ENCODE measurements around the gene RRN3. TPM values are rescaled to one million over a fixed set of nuclear protein-coding genes. Genes with fewer than 3 reads are reported as not detected.

The RRN3 gene
- total and polyA plus RNA-seq, 9 of the 15 experiments (the other 6 are each of a cell fraction or from before 2014, with no cell fraction given), result 22.2 to 49.5 (median 28.4) TPM

DNA sequence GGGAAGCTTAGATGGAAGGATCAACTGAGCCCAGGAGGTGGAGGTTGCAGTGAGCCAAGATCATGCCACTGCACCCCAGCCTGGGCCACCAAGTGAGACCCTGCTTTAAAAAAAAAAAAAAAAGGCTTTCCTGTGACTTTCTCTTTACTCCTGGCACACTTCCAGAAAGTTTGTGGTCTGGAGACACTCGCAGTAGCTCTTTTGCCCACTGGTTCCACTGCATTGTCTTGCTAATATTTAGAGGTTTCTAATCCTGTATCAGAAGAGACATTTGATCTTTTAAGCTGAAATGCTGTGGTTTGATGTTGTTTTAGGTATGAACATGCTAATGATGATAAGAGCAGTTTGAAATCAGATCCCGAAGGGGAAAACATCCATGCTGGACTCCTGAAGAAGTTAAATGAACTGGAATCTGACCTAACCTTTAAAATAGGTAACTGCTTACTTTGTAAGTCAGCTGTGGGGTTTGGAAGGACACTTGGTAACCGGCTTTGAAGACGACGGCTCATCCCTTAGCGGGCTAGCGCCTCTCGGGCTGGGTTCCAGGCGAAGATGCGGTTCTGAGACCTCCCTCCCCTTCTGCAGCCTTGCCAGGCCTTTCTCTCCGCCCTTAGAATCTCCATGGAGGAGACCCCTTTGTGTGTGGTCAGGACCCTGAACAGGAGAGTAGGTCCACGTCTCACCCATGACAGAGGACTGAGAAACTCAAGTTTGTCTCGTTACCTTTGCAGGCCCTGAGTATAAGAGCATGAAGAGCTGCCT is 61.3 kb downstream of the RRN3 start:
- H3K4me1 ChIP-seq (replicated peaks in 1 of 2; ENCODE audit: control insufficient read depth in 2 of 2, insufficient read depth in 2 of 2, low read length in 2 of 2), result peaks cover 0 to 6% of the 10 kb centered on the region in 2 experiments; a peak in 2 of 5 replicates
- FAIRE-seq (peak; percentile 32), DNase-seq (ENCODE audit: extremely low read depth in 1 of 4, low spot score in 3 of 4) (peak in 2 of 4 experiments; percentile 19 to 23), ATAC-seq (no peak)
- 85% methylated on average over 13 of the region's 13 CpGs for WGBS (ENCODE audit: insufficient coverage, low coverage, missing lambda C conversion rate)
- 0 out of 2 replicates have a peak, but pooled peaks cover 6% of the 10 kb centered on the region for H4K20me1 ChIP-seq (replicated peaks; ENCODE audit: control insufficient read depth, insufficient read depth, low read length)
- in situ Hi-C loops (cut with MboI) (no loop called here), intact Hi-C loops (cut with micrococcal nuclease) (no loop called here)
- H3K27me3 ChIP-seq (ENCODE audit: control insufficient read depth in 2 of 2, insufficient read depth in 2 of 2, low read length in 2 of 2), result no peaks in the 10 kb centered on the region
- no peaks in the 10 kb centered on the region for H3K9me1 ChIP-seq (ENCODE audit: control insufficient read depth, insufficient read depth, low read length)
- ChIA-PET CTCF (ENCODE audit: low intra/inter-chr PET ratio) (no interaction called here), POLR2A (interaction anchor here (0.6 to 1.4 kb wide), 5 partner anchors 8 to 1155 kb away, joined by 3 to 4 read pairs (median 3); no protein-coding TSS in a partner anchor)
- H3K27ac ChIP-seq (ENCODE audit: extremely low read depth, low read depth, low read length), result no peak overlapping the region
- BruUV-seq (replicated peaks), result no TSS peak
- H3K9ac ChIP-seq (ENCODE audit: insufficient read depth in 1 of 2, low read depth in 2 of 2, low read length in 2 of 2), result no peak overlapping the region
- H3K36me3 ChIP-seq (ENCODE audit: control insufficient read depth, insufficient read depth, low read length), result peaks cover 83% of the 10 kb centered on the region; the same call in 2 of the 3 replicates
- no peak overlapping the region for H3K4me2 ChIP-seq (ENCODE audit: insufficient read depth, low read length)
- no peak overlapping the region for H3K4me3 ChIP-seq
- TF ChIP-seq, protein P1, sequence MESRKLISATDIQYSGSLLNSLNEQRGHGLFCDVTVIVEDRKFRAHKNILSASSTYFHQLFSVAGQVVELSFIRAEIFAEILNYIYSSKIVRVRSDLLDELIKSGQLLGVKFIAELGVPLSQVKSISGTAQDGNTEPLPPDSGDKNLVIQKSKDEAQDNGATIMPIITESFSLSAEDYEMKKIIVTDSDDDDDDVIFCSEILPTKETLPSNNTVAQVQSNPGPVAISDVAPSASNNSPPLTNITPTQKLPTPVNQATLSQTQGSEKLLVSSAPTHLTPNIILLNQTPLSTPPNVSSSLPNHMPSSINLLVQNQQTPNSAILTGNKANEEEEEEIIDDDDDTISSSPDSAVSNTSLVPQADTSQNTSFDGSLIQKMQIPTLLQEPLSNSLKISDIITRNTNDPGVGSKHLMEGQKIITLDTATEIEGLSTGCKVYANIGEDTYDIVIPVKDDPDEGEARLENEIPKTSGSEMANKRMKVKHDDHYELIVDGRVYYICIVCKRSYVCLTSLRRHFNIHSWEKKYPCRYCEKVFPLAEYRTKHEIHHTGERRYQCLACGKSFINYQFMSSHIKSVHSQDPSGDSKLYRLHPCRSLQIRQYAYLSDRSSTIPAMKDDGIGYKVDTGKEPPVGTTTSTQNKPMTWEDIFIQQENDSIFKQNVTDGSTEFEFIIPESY (CRISPR knock-in tag; IDR thresholded peaks at IDR 0.05), result 0 out of 2 replicates have a peak, but pooled peaks have one; percentile 46
- TF ChIP-seq, protein P2, sequence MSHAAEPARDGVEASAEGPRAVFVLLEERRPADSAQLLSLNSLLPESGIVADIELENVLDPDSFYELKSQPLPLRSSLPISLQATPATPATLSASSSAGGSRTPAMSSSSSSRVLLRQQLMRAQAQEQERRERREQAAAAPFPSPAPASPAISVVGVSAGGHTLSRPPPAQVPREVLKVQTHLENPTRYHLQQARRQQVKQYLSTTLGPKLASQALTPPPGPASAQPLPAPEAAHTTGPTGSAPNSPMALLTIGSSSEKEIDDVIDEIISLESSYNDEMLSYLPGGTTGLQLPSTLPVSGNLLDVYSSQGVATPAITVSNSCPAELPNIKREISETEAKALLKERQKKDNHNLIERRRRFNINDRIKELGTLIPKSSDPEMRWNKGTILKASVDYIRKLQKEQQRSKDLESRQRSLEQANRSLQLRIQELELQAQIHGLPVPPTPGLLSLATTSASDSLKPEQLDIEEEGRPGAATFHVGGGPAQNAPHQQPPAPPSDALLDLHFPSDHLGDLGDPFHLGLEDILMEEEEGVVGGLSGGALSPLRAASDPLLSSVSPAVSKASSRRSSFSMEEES (CRISPR knock-in tag; IDR thresholded peaks at IDR 0.05), result no peak
- TF ChIP-seq NFIC (IDR thresholded peaks at IDR 0.05), result peak; percentile 75
- H3K79me2 ChIP-seq (ENCODE audit: control insufficient read depth, insufficient read depth, low read length), result no peaks in the 10 kb centered on the region
- H3K9me3 ChIP-seq (replicated peaks; ENCODE audit: control insufficient read depth, insufficient read depth, low read depth, low read length), result no peaks in the 10 kb centered on the region
- H2AFZ ChIP-seq (ENCODE audit: low read depth, low read length), result no peak overlapping the region
